K562 (cell line): ENCODE results near the gene CAMK1D. TPM values are rescaled to one million over a fixed set of nuclear protein-coding genes. Genes with fewer than 3 reads are reported as not detected.

Source experiments
- ATAC-seq: fragments of 200-7000 bp; cut with Tn5 transposase; 3 replicates; pipeline ENCODE4 v1.9.1; 2020; ENCODE audit warnings: moderate library complexity
- BruUV-seq: library from RNA; stranded (reverse); fragments of 400-500 nt; replicated peaks from 2 replicates; lab custom pipeline; 2021; lab: Mats Ljungman, UMichigan
- CTCF ChIA-PET: fragments of 300-600 bp; formaldehyde crosslinking; extraction: SDS; loops from one replicate; lab custom pipeline; 2021; ENCODE audit warnings: low intra/inter-chr PET ratio; lab: Yijun Ruan, JAX
- POLR2A ChIA-PET: fragments of 300-600, 350-650 bp; sonication (Branson Sonifier 250); formaldehyde crosslinking; extraction: SDS; loops from one replicate; lab custom pipeline; 2021; ENCODE audit warnings: antibody characterized with exemption, inconsistent platforms; lab: Yijun Ruan, JAX
- DNase-seq, 4 experiments: peaks; one replicate each; pipeline versions ENCODE4 v3.0.0 to v3.0.0-alpha.2; 2011 to 2018; ENCODE audit warnings: low spot score in 3 of 4, mixed read lengths in 3 of 4; ENCODE audit errors: extremely low read depth in 1 of 4
- FAIRE-seq: peaks from 2 replicates; lab custom pipeline; 2011; peaks lifted over from hg19 to GRCh38; lab: Jason Lieb, UNC
- H2AFZ ChIP-seq: 2 replicates; pipeline ENCODE4 v1.6.0; 2011; ENCODE audit warnings: low read depth, low read length, control low read depth, inconsistent platforms
- H3K27ac ChIP-seq: fragments of 200-600 bp; 3 replicates; pipeline ENCODE4 v1.8.0; 2011; ENCODE audit warnings: low read depth, mild to moderate bottlenecking, control low read depth, inconsistent platforms, low read length, moderate library complexity, mixed read lengths; ENCODE audit errors: extremely low read depth
- H3K27me3 ChIP-seq, 2 experiments: fragments of 300-600 bp in 1 of 2; 2 replicates in 1 of 2; 3 replicates in 1 of 2; pipeline versions ENCODE4 v1.6.0 to v1.8.0; 2011; ENCODE audit warnings: inconsistent platforms in 2 of 2, low read length in 2 of 2, mild to moderate bottlenecking in 1 of 2, mixed read lengths in 1 of 2, moderate library complexity in 1 of 2; ENCODE audit not compliant: control insufficient read depth in 2 of 2, insufficient read depth in 2 of 2
- H3K36me3 ChIP-seq: fragments of 300-600 bp; 3 replicates; pipeline ENCODE4 v1.8.0; 2011; ENCODE audit warnings: mild to moderate bottlenecking, low read length, inconsistent platforms; ENCODE audit not compliant: control insufficient read depth, insufficient read depth
- H3K4me1 ChIP-seq, 2 experiments: fragments of 200-600 bp in 1 of 2; replicated peaks in 1 of 2; 2 replicates in 1 of 2; 3 replicates in 1 of 2; pipeline versions ENCODE4 v1.5.1 to v1.8.0; 2011; ENCODE audit warnings: inconsistent platforms in 2 of 2, low read length in 2 of 2, mild to moderate bottlenecking in 1 of 2, mixed read lengths in 1 of 2, moderate library complexity in 1 of 2; ENCODE audit not compliant: control insufficient read depth in 2 of 2, insufficient read depth in 2 of 2
- H3K4me2 ChIP-seq: 2 replicates; pipeline ENCODE4 v1.6.1; 2011; ENCODE audit warnings: low read length, control low read depth, inconsistent platforms, mixed read lengths; ENCODE audit not compliant: insufficient read depth
- H3K4me3 ChIP-seq: fragments of 200-600 bp; sonication (generic), shearing (Covaris generic); 2 replicates; pipeline ENCODE4 v1.5.1; 2016; ENCODE audit warnings: control low read depth, inconsistent platforms
- H3K79me2 ChIP-seq: fragments of 200-600 bp; 3 replicates; pipeline ENCODE4 v1.8.0; 2011; ENCODE audit warnings: low read length, inconsistent platforms; ENCODE audit not compliant: control insufficient read depth, insufficient read depth
- H3K9ac ChIP-seq, 2 experiments: 2 replicates each; pipeline versions ENCODE4 v1.6.0 to v1.6.1; 2011; ENCODE audit warnings: low read depth in 2 of 2, low read length in 2 of 2, control low read depth in 1 of 2, inconsistent platforms in 1 of 2, mild to moderate bottlenecking in 1 of 2, mixed read lengths in 1 of 2; ENCODE audit not compliant: insufficient read depth in 1 of 2
- H3K9me1 ChIP-seq: one replicate; pipeline ENCODE4 v1.6.0; 2011; ENCODE audit warnings: inconsistent platforms, mild to moderate bottlenecking, low read length, moderate library complexity; ENCODE audit not compliant: control insufficient read depth, insufficient read depth
- H3K9me3 ChIP-seq: replicated peaks from 2 replicates; pipeline ENCODE4 v1.5.1; 2011; ENCODE audit warnings: low read depth, low read length, inconsistent platforms; ENCODE audit not compliant: control insufficient read depth, insufficient read depth
- H4K20me1 ChIP-seq: replicated peaks from 2 replicates; pipeline ENCODE4 v1.6.1; 2011; ENCODE audit warnings: low read length, inconsistent platforms, mixed read lengths; ENCODE audit not compliant: control insufficient read depth, insufficient read depth
- SIN3B ChIP-seq: fragments of 450-650 bp; IDR thresholded peaks from 2 replicates; pipeline ENCODE4 v1.6.1; 2017; ENCODE audit warnings: low read depth, mild to moderate bottlenecking, moderate library complexity
- SMARCA4 ChIP-seq: fragments of 450-650 bp; IDR thresholded peaks from 2 replicates; pipeline ENCODE4 v1.6.1; 2016
- whole genome bisulfite sequencing: fragments of 100-300 bp; shearing (Covaris generic); methylation state at CpG from one replicate; pipeline ENCODE4 v1.1.6; 2016; ENCODE audit warnings: low coverage, mixed read lengths; ENCODE audit not compliant: insufficient coverage; ENCODE audit errors: missing lambda C conversion rate; 5-methylcytosine and 5-hydroxymethylcytosine counted together
- in situ Hi-C: fragments of 300-500 bp; cut with MboI; formaldehyde crosslinking; loops from 4 replicates; pipeline ENCODE4 v1.15.0; 2018; ENCODE audit warnings: inconsistent platforms, mixed read lengths
- intact Hi-C: fragments of 100-400 bp; cut with micrococcal nuclease; formaldehyde crosslinking; loops from 2 replicates; pipeline ENCODE4 v1.14.2; 2022
- polyA plus RNA-seq, 8 experiments: library from polyadenylated mRNA; depleted of rRNA in 4 of 8; stranded (reverse) in 5 of 8; unstranded in 3 of 8; fragments of >200 nt; fragmentation: Nextera tagmentation in 2 of 8; fragmentation: Illumina TruSeq in 1 of 8; extraction: Ambion mirVana in 2 of 8; extraction: Trizol in 1 of 8; gene quantifications; 2 replicates each; pipeline versions ENCODE4 v1.2.1 to v1.2.3, GENCODE V29; 2011 to 2014; ENCODE audit warnings: inconsistent platforms in 1 of 8, missing spikeins in 1 of 8
- total RNA-seq, 7 experiments: library from RNA; depleted of rRNA in 6 of 7; stranded (reverse); fragments of >200 nt in 6 of 7; fragmentation: Illumina TruSeq in 2 of 7; extraction: Trizol in 2 of 7; gene quantifications; 2 replicates each; pipeline versions ENCODE4 v1.2.1 to v1.2.3, GENCODE V29; 2011 to 2021; ENCODE audit warnings: low replicate concordance in 1 of 7

CAMK1D gene
- total and polyA plus RNA-seq, 9 of the 15 experiments (the other 6 are each of a cell fraction or from before 2014, with no cell fraction given): 0.12 to 0.24 (median 0.20) TPM; not detected in 5

- ChIA-PET CTCF (no interaction called here), POLR2A (no interaction called here)
- FAIRE-seq (no peak), DNase-seq (no peak), ATAC-seq (no peak)
- intact Hi-C loops: no loop called here
- Histone ChIP-seq H3K9ac (no peak overlapping the region), H3K27ac (no peak overlapping the region), H3K9me3 (no peaks in the 10 kb centered on the region), H3K27me3 (peaks cover 28 to 50% of the 10 kb centered on the region in 2 experiments; a peak in 4 of 5 replicates), H2AFZ (no peak overlapping the region), H3K4me3 (no peak overlapping the region), H4K20me1 (no peaks in the 10 kb centered on the region), H3K4me1 (no peaks in the 10 kb centered on the region), H3K36me3 (no peaks in the 10 kb centered on the region), H3K9me1 (no peaks in the 10 kb centered on the region), H3K4me2 (no peak overlapping the region), H3K79me2 (no peaks in the 10 kb centered on the region)
- no TSS peak for BruUV-seq
- in situ Hi-C loops: no loop called here
- 1% methylated on average over 8 of the region's 8 CpGs for WGBS
- TF ChIP-seq SMARCA4: no peak
These were observed 288.3 kb downstream of the CAMK1D start for GRCh38 chr10:12637649-12638048.

GRCh38 chr10:12638103-12638502 is 288.8 kb downstream of the CAMK1D start:
- in situ Hi-C loops: no loop called here
- Histone ChIP-seq H3K36me3 (no peaks in the 10 kb centered on the region), H3K4me3 (no peak overlapping the region), H3K4me1 (no peaks in the 10 kb centered on the region), H3K79me2 (no peaks in the 10 kb centered on the region), H3K4me2 (no peak overlapping the region), H3K9ac (no peak overlapping the region), H3K9me3 (no peaks in the 10 kb centered on the region), H3K9me1 (no peaks in the 10 kb centered on the region), H2AFZ (no peak overlapping the region), H3K27ac (no peak overlapping the region), H3K27me3 (peaks cover 28 to 48% of the 10 kb centered on the region in 2 experiments; a peak in 4 of 5 replicates), H4K20me1 (no peaks in the 10 kb centered on the region)
- FAIRE-seq (no peak), DNase-seq (peak in 1 of 4 experiments; percentile 3), ATAC-seq (peak; percentile 35; the same call in 1 of the 3 replicates)
- CTCF ChIA-PET: no interaction called here
- TF ChIP-seq SIN3B: no peak
- intact Hi-C loops: no loop called here
- 0% methylated on average over 7 of the region's 7 CpGs for WGBS
- POLR2A ChIA-PET: no interaction called here
- BruUV-seq: no TSS peak
